ENCODE measurements around the gene USH1C. TPM values are rescaled to one million over a fixed set of nuclear protein-coding genes. Genes with fewer than 3 reads are reported as not detected.

Gene USH1C
- total RNA-seq, 2 donors from 2014 or later, result not detected

- H3K4me3 Mint-ChIP-seq, result no peak overlapping the region
- H3K27me3 Mint-ChIP-seq, result peaks cover 49% of the 10 kb centered on the region
- H3K36me3 Mint-ChIP-seq (ENCODE audit: low read depth), result no peaks in the 10 kb centered on the region
- H3K9me3 Mint-ChIP-seq, result no peaks in the 10 kb centered on the region
- ATAC-seq (replicated peaks), result no peak
- H3K4me1 Mint-ChIP-seq, result no peaks in the 10 kb centered on the region
- no peak overlapping the region for H3K27ac Mint-ChIP-seq
Measured at GRCh38 chr11:17477361-17477760, 66.9 kb downstream of the USH1C start.

GRCh38 chr11:17477084-17477333 lies 67.2 kb downstream of the USH1C start:
- Mint-ChIP-seq H3K27me3 (peaks cover 49% of the 10 kb centered on the region), H3K9me3 (no peaks in the 10 kb centered on the region), H3K27ac (no peak overlapping the region), H3K36me3 (ENCODE audit: low read depth) (no peaks in the 10 kb centered on the region), H3K4me3 (no peak overlapping the region), H3K4me1 (no peaks in the 10 kb centered on the region)
- no peak for ATAC-seq (replicated peaks)

GRCh38 chr11:17476317-17477083 lies 67.7 kb downstream of the USH1C start, which contains the start of gene ABCC8:
Gene ABCC8, minus strand, starts transcription at chr11:17476845. Its CDS starts 69 bp downstream, at chr11:17476776.
- Mint-ChIP-seq H3K4me1 (no peaks in the 10 kb centered on the region), H3K27me3 (peaks cover 50% of the 10 kb centered on the region), H3K4me3 (no peak within 1 kb of the TSS), H3K36me3 (ENCODE audit: low read depth) (no peaks in the 10 kb centered on the region), H3K9me3 (no peaks in the 10 kb centered on the region), H3K27ac (no peak within 1 kb of the TSS)
- no peak for ATAC-seq (replicated peaks)

GRCh38 chr11:17475666-17476316 lies 68.4 kb downstream of the USH1C start:
- Mint-ChIP-seq H3K36me3 (ENCODE audit: low read depth) (no peaks in the 10 kb centered on the region), H3K27me3 (peaks cover 52% of the 10 kb centered on the region), H3K9me3 (no peaks in the 10 kb centered on the region), H3K27ac (no peak overlapping the region), H3K4me3 (no peak overlapping the region), H3K4me1 (no peaks in the 10 kb centered on the region)
- no peak for ATAC-seq (replicated peaks)

- Mint-ChIP-seq H3K9me3 (no peaks in the 10 kb centered on the region), H3K4me1 (no peaks in the 10 kb centered on the region), H3K4me3 (no peak overlapping the region), H3K27me3 (peaks cover 47% of the 10 kb centered on the region), H3K36me3 (ENCODE audit: low read depth) (no peaks in the 10 kb centered on the region), H3K27ac (no peak overlapping the region)
- ATAC-seq (replicated peaks), result no peak
Measured at GRCh38 chr11:17473071-17473744, 71.0 kb downstream of the USH1C start.

GRCh38 chr11:17472467-17472866 lies 71.7 kb downstream of the USH1C start:
- H3K9me3 Mint-ChIP-seq, result no peaks in the 10 kb centered on the region
- H3K36me3 Mint-ChIP-seq (ENCODE audit: low read depth), result no peaks in the 10 kb centered on the region
- H3K4me1 Mint-ChIP-seq, result no peaks in the 10 kb centered on the region
- no peak overlapping the region for H3K4me3 Mint-ChIP-seq
- ATAC-seq (replicated peaks), result no peak
- H3K27me3 Mint-ChIP-seq, result peaks cover 40% of the 10 kb centered on the region
- H3K27ac Mint-ChIP-seq, result no peak overlapping the region

- ATAC-seq (replicated peaks), result no peak
- H3K4me3 Mint-ChIP-seq, result no peak overlapping the region
- H3K27me3 Mint-ChIP-seq, result peaks cover 38% of the 10 kb centered on the region
- H3K27ac Mint-ChIP-seq, result no peak overlapping the region
- H3K36me3 Mint-ChIP-seq (ENCODE audit: low read depth), result no peaks in the 10 kb centered on the region
- H3K9me3 Mint-ChIP-seq, result no peaks in the 10 kb centered on the region
- H3K4me1 Mint-ChIP-seq, result no peaks in the 10 kb centered on the region
Measured at GRCh38 chr11:17471501-17471900, 72.7 kb downstream of the USH1C start.

GRCh38 chr11:17469998-17470397 lies 74.2 kb downstream of the USH1C start:
- Mint-ChIP-seq H3K27ac (no peak overlapping the region), H3K9me3 (no peaks in the 10 kb centered on the region), H3K27me3 (peaks cover 32% of the 10 kb centered on the region), H3K4me3 (no peak overlapping the region), H3K36me3 (ENCODE audit: low read depth) (no peaks in the 10 kb centered on the region), H3K4me1 (no peaks in the 10 kb centered on the region)
- no peak for ATAC-seq (replicated peaks)

- H3K27ac Mint-ChIP-seq, result no peak overlapping the region
- H3K4me1 Mint-ChIP-seq, result no peaks in the 10 kb centered on the region
- H3K36me3 Mint-ChIP-seq (ENCODE audit: low read depth), result no peaks in the 10 kb centered on the region
- ATAC-seq (replicated peaks), result no peak
- no peaks in the 10 kb centered on the region for H3K9me3 Mint-ChIP-seq
- H3K27me3 Mint-ChIP-seq, result peaks cover 18% of the 10 kb centered on the region
- no peak overlapping the region for H3K4me3 Mint-ChIP-seq
Measured at GRCh38 chr11:17468122-17468521, 76.1 kb downstream of the USH1C start.

GRCh38 chr11:17463546-17464174 lies 80.6 kb downstream of the USH1C start:
- H3K27ac Mint-ChIP-seq, result no peak overlapping the region
- H3K36me3 Mint-ChIP-seq (ENCODE audit: low read depth), result no peaks in the 10 kb centered on the region
- H3K4me3 Mint-ChIP-seq, result no peak overlapping the region
- no peak for ATAC-seq (replicated peaks)
- H3K4me1 Mint-ChIP-seq, result no peaks in the 10 kb centered on the region
- peaks cover 14% of the 10 kb centered on the region for H3K27me3 Mint-ChIP-seq
- H3K9me3 Mint-ChIP-seq, result no peaks in the 10 kb centered on the region

- no peaks in the 10 kb centered on the region for H3K4me1 Mint-ChIP-seq
- no peak for ATAC-seq (replicated peaks)
- H3K27me3 Mint-ChIP-seq, result peaks cover 14% of the 10 kb centered on the region
- no peak overlapping the region for H3K4me3 Mint-ChIP-seq
- no peak overlapping the region for H3K27ac Mint-ChIP-seq
- no peaks in the 10 kb centered on the region for H3K9me3 Mint-ChIP-seq
- H3K36me3 Mint-ChIP-seq (ENCODE audit: low read depth), result no peaks in the 10 kb centered on the region
Measured at GRCh38 chr11:17462940-17463339, 81.3 kb downstream of the USH1C start.

- H3K27me3 Mint-ChIP-seq, result peaks cover 17% of the 10 kb centered on the region
- H3K9me3 Mint-ChIP-seq, result no peaks in the 10 kb centered on the region
- H3K27ac Mint-ChIP-seq, result no peak overlapping the region
- H3K4me1 Mint-ChIP-seq, result no peaks in the 10 kb centered on the region
- H3K4me3 Mint-ChIP-seq, result no peak overlapping the region
- no peaks in the 10 kb centered on the region for H3K36me3 Mint-ChIP-seq (ENCODE audit: low read depth)
- ATAC-seq (replicated peaks), result no peak
Measured at GRCh38 chr11:17460406-17460805, 83.8 kb downstream of the USH1C start.

GRCh38 chr11:17459236-17459896 lies 84.8 kb downstream of the USH1C start:
- no peaks in the 10 kb centered on the region for H3K36me3 Mint-ChIP-seq (ENCODE audit: low read depth)
- H3K27ac Mint-ChIP-seq, result no peak overlapping the region
- no peaks in the 10 kb centered on the region for H3K9me3 Mint-ChIP-seq
- H3K4me3 Mint-ChIP-seq, result no peak overlapping the region
- no peak for ATAC-seq (replicated peaks)
- H3K27me3 Mint-ChIP-seq, result peaks cover 17% of the 10 kb centered on the region
- no peaks in the 10 kb centered on the region for H3K4me1 Mint-ChIP-seq

- H3K27ac Mint-ChIP-seq, result no peak overlapping the region
Measured at GRCh38 chr11:17458268-17458667, 85.9 kb downstream of the USH1C start.

More at GRCh38 chr11:17458268-17458667, 85.9 kb downstream of the USH1C start:
- no peaks in the 10 kb centered on the region for H3K9me3 Mint-ChIP-seq
- no peak overlapping the region for H3K4me3 Mint-ChIP-seq
- peaks cover 17% of the 10 kb centered on the region for H3K27me3 Mint-ChIP-seq
- no peak for ATAC-seq (replicated peaks)
- H3K36me3 Mint-ChIP-seq (ENCODE audit: low read depth), result no peaks in the 10 kb centered on the region
- no peaks in the 10 kb centered on the region for H3K4me1 Mint-ChIP-seq

Data from activated T-helper 17 cell treated with anti-CD3 and anti-CD28 coated beads, Interleukin-2, amount 50 U/mL, for 72 hours (primary cell).